Skeletal muscle satellite cell (primary cell): Measurements from ENCODE around the gene MICALL2.

ENCODE experiments used
- H3K27me3 ChIP-seq: 2 replicates; pipeline ENCODE4 v1.7.0; 2013; ENCODE audit warnings: low read length; ENCODE audit not compliant: control insufficient read depth, insufficient read depth
- H3K36me3 ChIP-seq: 2 replicates; pipeline ENCODE4 v1.7.0; 2013; ENCODE audit warnings: mild to moderate bottlenecking, control low read depth, low read length; ENCODE audit not compliant: insufficient read depth
- H3K4me1 ChIP-seq: 2 replicates; pipeline ENCODE4 v1.7.0; 2013; ENCODE audit warnings: low read length; ENCODE audit not compliant: control insufficient read depth, insufficient read depth
- H3K4me2 ChIP-seq: 2 replicates; pipeline ENCODE4 v1.7.0; 2013; ENCODE audit warnings: mild to moderate bottlenecking, low read length
- H3K4me3 ChIP-seq: 2 replicates; pipeline ENCODE4 v1.7.0; 2013; ENCODE audit warnings: low read length
- H3K9ac ChIP-seq: 2 replicates; pipeline ENCODE4 v1.7.0; 2013; ENCODE audit warnings: mild to moderate bottlenecking, low read depth, low read length, moderate library complexity
- H3K9me3 ChIP-seq: replicated peaks from 2 replicates; pipeline ENCODE4 v1.7.0; 2013; ENCODE audit warnings: mild to moderate bottlenecking, control low read depth, low read length

MICALL2 gene

GRCh38 chr7:1403638-1404459 lies 55.4 kb downstream of the MICALL2 start:
- Histone ChIP-seq H3K4me3 (no peak overlapping the region), H3K27me3 (peaks cover 70% of the 10 kb centered on the region), H3K9ac (no peak overlapping the region), H3K4me2 (peak overlapping the region; percentile 58), H3K9me3 (peaks cover 5% of the 10 kb centered on the region), H3K4me1 (peaks cover 7% of the 10 kb centered on the region), H3K36me3 (no peaks in the 10 kb centered on the region)

GRCh38 chr7:1402791-1403637 lies 56.3 kb downstream of the MICALL2 start:
- Histone ChIP-seq H3K4me2 (no peak overlapping the region), H3K27me3 (peaks cover 64% of the 10 kb centered on the region), H3K36me3 (no peaks in the 10 kb centered on the region), H3K9me3 (peaks cover 5% of the 10 kb centered on the region), H3K4me3 (no peak overlapping the region), H3K9ac (no peak overlapping the region), H3K4me1 (peaks cover 7% of the 10 kb centered on the region)

GRCh38 chr7:1402110-1402790 lies 57.0 kb downstream of the MICALL2 start:
- H3K4me1 ChIP-seq, result peaks cover 8% of the 10 kb centered on the region
- no peak overlapping the region for H3K9ac ChIP-seq
- peaks cover 64% of the 10 kb centered on the region for H3K27me3 ChIP-seq
- H3K4me2 ChIP-seq, result no peak overlapping the region
- H3K9me3 ChIP-seq, result peaks cover 5% of the 10 kb centered on the region
- H3K4me3 ChIP-seq, result no peak overlapping the region
- H3K36me3 ChIP-seq, result no peaks in the 10 kb centered on the region

GRCh38 chr7:1401011-1401410 lies 58.3 kb downstream of the MICALL2 start:
- Histone ChIP-seq H3K27me3 (peaks cover 64% of the 10 kb centered on the region), H3K4me3 (no peak overlapping the region), H3K9ac (no peak overlapping the region), H3K9me3 (peaks cover 5% of the 10 kb centered on the region), H3K4me1 (peaks cover 9% of the 10 kb centered on the region), H3K36me3 (no peaks in the 10 kb centered on the region), H3K4me2 (no peak overlapping the region)

- Histone ChIP-seq H3K9ac (no peak overlapping the region), H3K36me3 (no peaks in the 10 kb centered on the region), H3K9me3 (peaks cover 5% of the 10 kb centered on the region), H3K27me3 (peaks cover 62% of the 10 kb centered on the region), H3K4me3 (no peak overlapping the region), H3K4me1 (peaks cover 9% of the 10 kb centered on the region), H3K4me2 (no peak overlapping the region)
Measured at GRCh38 chr7:1400371-1400770, 58.9 kb downstream of the MICALL2 start.

GRCh38 chr7:1397491-1398327 lies 61.6 kb downstream of the MICALL2 start:
- H3K4me1 ChIP-seq, result peaks cover 2% of the 10 kb centered on the region
- peaks cover 5% of the 10 kb centered on the region for H3K9me3 ChIP-seq
- no peak overlapping the region for H3K9ac ChIP-seq
- no peaks in the 10 kb centered on the region for H3K36me3 ChIP-seq
- H3K4me3 ChIP-seq, result no peak overlapping the region
- peaks cover 53% of the 10 kb centered on the region for H3K27me3 ChIP-seq
- no peak overlapping the region for H3K4me2 ChIP-seq

GRCh38 chr7:1396195-1396594 lies 63.1 kb downstream of the MICALL2 start:
- Histone ChIP-seq H3K9me3 (no peaks in the 10 kb centered on the region), H3K4me3 (no peak overlapping the region), H3K9ac (no peak overlapping the region), H3K4me2 (no peak overlapping the region), H3K4me1 (peaks cover 2% of the 10 kb centered on the region), H3K36me3 (no peaks in the 10 kb centered on the region), H3K27me3 (peaks cover 47% of the 10 kb centered on the region)

- no peak overlapping the region for H3K4me3 ChIP-seq
- H3K4me2 ChIP-seq, result no peak overlapping the region
- peaks cover 2% of the 10 kb centered on the region for H3K4me1 ChIP-seq
- H3K9me3 ChIP-seq, result no peaks in the 10 kb centered on the region
- H3K27me3 ChIP-seq, result peaks cover 42% of the 10 kb centered on the region
- H3K9ac ChIP-seq, result no peak overlapping the region
- no peaks in the 10 kb centered on the region for H3K36me3 ChIP-seq
Measured at GRCh38 chr7:1395211-1396070, 63.8 kb downstream of the MICALL2 start.

- Histone ChIP-seq H3K4me3 (no peak overlapping the region), H3K27me3 (peaks cover 41% of the 10 kb centered on the region), H3K4me1 (peaks cover 2% of the 10 kb centered on the region), H3K9ac (no peak overlapping the region), H3K9me3 (no peaks in the 10 kb centered on the region), H3K4me2 (no peak overlapping the region), H3K36me3 (no peaks in the 10 kb centered on the region)
Measured at GRCh38 chr7:1394371-1394770, 64.9 kb downstream of the MICALL2 start.

GRCh38 chr7:1393421-1393820 lies 65.8 kb downstream of the MICALL2 start:
- Histone ChIP-seq H3K36me3 (no peaks in the 10 kb centered on the region), H3K4me2 (no peak overlapping the region), H3K4me1 (peaks cover 2% of the 10 kb centered on the region), H3K9ac (no peak overlapping the region), H3K27me3 (peaks cover 45% of the 10 kb centered on the region), H3K4me3 (no peak overlapping the region), H3K9me3 (no peaks in the 10 kb centered on the region)
